ENCODE data around the gene NEK9. TPM values are rescaled to one million over a fixed set of nuclear protein-coding genes. Genes with fewer than 3 reads are reported as not detected.

The NEK9 gene
- total and polyA plus RNA-seq, 10 of the 15 experiments (the other 5 are each of a cell fraction or from before 2014, with no cell fraction given) = 6.0 to 78.8 (median 44.7) TPM

- Histone ChIP-seq H4K20me1 (ENCODE audit: control insufficient read depth, insufficient read depth) (no peaks in the 10 kb centered on the region), H3K27me3 (replicated peaks in 1 of 2; ENCODE audit: control insufficient read depth in 2 of 2, insufficient read depth in 2 of 2, low read length in 1 of 2) (no peaks in the 10 kb centered on the region), H3K4me3 (no peak overlapping the region), H3K9ac (ENCODE audit: control insufficient read depth, insufficient read depth, low read length) (no peak overlapping the region), H3K27ac (ENCODE audit: control insufficient read depth, insufficient read depth) (no peak overlapping the region), H3K79me2 (ENCODE audit: control insufficient read depth, insufficient read depth, low read length) (no peaks in the 10 kb centered on the region), H3K4me2 (ENCODE audit: control insufficient read depth, insufficient read depth) (no peak overlapping the region), H3K4me1 (ENCODE audit: control insufficient read depth, insufficient read depth, low read length) (no peaks in the 10 kb centered on the region), H3K9me3 (replicated peaks; ENCODE audit: control insufficient read depth, insufficient read depth, low read length) (no peaks in the 10 kb centered on the region), H2AFZ (ENCODE audit: control insufficient read depth, low read depth, low read length) (no peak overlapping the region), H3K36me3 (ENCODE audit: control insufficient read depth in 2 of 2, insufficient read depth in 2 of 2, low read length in 1 of 2) (peaks cover 0 to 13% of the 10 kb centered on the region in 2 experiments)
- ChIA-PET RAD21 (ENCODE audit: unreplicated experiment) (interaction anchor here (0.6 to 2.0 kb wide), 2 partner anchors 28 to 1955 kb away, joined by 3 to 6 read pairs; partner anchors contain the start of genes ACYP1 and PSEN1), POLR2A (no interaction called here), CTCF (interaction anchor here (0.7 to 7.2 kb wide), 8 partner anchors 10 to 229 kb away, joined by 3 to 129 read pairs (median 4); no protein-coding TSS in a partner anchor), SMC1A (ENCODE audit: uncharacterized antibody, unreplicated experiment) (interaction anchor here (1.2 to 3.9 kb wide), 4 partner anchors 130 to 231 kb away, joined by 3 to 14 read pairs (median 9); no protein-coding TSS in a partner anchor)
- ATAC-seq (no peak), FAIRE-seq (no peak), DNase-seq (ENCODE audit: low read depth, low spot score) (no peak)
- no TSS peak for BruUV-seq (replicated peaks)
- intact Hi-C loops (cut with micrococcal nuclease; ENCODE audit: unreplicated experiment) (no loop called here), in situ Hi-C loops (cut with MboI) (loop anchor here (5.0 kb wide), 1 partner anchor 239 kb away; no protein-coding TSS in a partner anchor)
- WGBS (ENCODE audit: insufficient coverage, insufficient replicate concordance, low lambda C conversion rate, missing lambda C conversion rate) = 97% methylated on average over 8 of the region's 8 CpGs
- TF ChIP-seq BRCA1 (IDR thresholded peaks at IDR 0.05; ENCODE audit: low read depth, low read length) (no peak), MEF2A (IDR thresholded peaks at IDR 0.05; ENCODE audit: insufficient read depth, low read depth, low read length) (no peak), SUZ12 (IDR thresholded peaks at IDR 0.05; ENCODE audit: unreplicated experiment) (no peak), BHLHE40 (IDR thresholded peaks at IDR 0.05; ENCODE audit: borderline replicate concordance in 1 of 2, low read depth in 2 of 2, low read length in 1 of 2) (no peak), BCLAF1 (IDR thresholded peaks at IDR 0.05) (no peak), HDGF (IDR thresholded peaks at IDR 0.05) (no peak), EP300 (IDR thresholded peaks at IDR 0.05; ENCODE audit: borderline replicate concordance in 1 of 2, control insufficient read depth in 1 of 2, low read depth in 2 of 2, low read length in 2 of 2) (no peak), ZNF217 (IDR thresholded peaks at IDR 0.05) (no peak), IRF5 (IDR thresholded peaks at IDR 0.05; ENCODE audit: borderline replicate concordance) (no peak), SMAD5 (IDR thresholded peaks at IDR 0.05; ENCODE audit: low read depth) (no peak), HDAC6 (IDR thresholded peaks at IDR 0.05; ENCODE audit: unreplicated experiment) (no peak), SMARCA5 (IDR thresholded peaks at IDR 0.05) (no peak), HCFC1 (IDR thresholded peaks at IDR 0.05; ENCODE audit: low read length) (no peak)
These were observed 35.6 kb downstream of the NEK9 start for GRCh38 chr14:75091251-75091650.
